Subcutaneous adipose tissue (tissue), 4 donors: ENCODE data around the gene REXO4. TPM values are rescaled to one million over a fixed set of nuclear protein-coding genes. Genes with fewer than 3 reads are reported as not detected.

Experiments used
- CTCF ChIP-seq: fragments of 450-650 bp; IDR thresholded peaks from one replicate; pipeline ENCODE4 v1.5.1; 2016; ENCODE audit warnings: low read depth, mild to moderate bottlenecking, control low read depth, antibody characterized with exemption, moderate library complexity
- total RNA-seq, 4 donors: library from RNA; depleted of rRNA; stranded (reverse); fragments of >200 nt; gene quantifications; one replicate each; pipeline ENCODE4 v1.1.0, GENCODE V29; 2016

REXO4 gene
- total RNA-seq, 4 donors from 2014 or later = 11.6 to 17.0 (median 16.6) TPM

GRCh38 chr9:133461975-133462374 is 44.2 kb upstream of the REXO4 start:
- TF ChIP-seq CTCF = no peak

- no peak for TF ChIP-seq CTCF
Measured at GRCh38 chr9:133460405-133461175, 42.8 kb upstream of the REXO4 start.

DNA sequence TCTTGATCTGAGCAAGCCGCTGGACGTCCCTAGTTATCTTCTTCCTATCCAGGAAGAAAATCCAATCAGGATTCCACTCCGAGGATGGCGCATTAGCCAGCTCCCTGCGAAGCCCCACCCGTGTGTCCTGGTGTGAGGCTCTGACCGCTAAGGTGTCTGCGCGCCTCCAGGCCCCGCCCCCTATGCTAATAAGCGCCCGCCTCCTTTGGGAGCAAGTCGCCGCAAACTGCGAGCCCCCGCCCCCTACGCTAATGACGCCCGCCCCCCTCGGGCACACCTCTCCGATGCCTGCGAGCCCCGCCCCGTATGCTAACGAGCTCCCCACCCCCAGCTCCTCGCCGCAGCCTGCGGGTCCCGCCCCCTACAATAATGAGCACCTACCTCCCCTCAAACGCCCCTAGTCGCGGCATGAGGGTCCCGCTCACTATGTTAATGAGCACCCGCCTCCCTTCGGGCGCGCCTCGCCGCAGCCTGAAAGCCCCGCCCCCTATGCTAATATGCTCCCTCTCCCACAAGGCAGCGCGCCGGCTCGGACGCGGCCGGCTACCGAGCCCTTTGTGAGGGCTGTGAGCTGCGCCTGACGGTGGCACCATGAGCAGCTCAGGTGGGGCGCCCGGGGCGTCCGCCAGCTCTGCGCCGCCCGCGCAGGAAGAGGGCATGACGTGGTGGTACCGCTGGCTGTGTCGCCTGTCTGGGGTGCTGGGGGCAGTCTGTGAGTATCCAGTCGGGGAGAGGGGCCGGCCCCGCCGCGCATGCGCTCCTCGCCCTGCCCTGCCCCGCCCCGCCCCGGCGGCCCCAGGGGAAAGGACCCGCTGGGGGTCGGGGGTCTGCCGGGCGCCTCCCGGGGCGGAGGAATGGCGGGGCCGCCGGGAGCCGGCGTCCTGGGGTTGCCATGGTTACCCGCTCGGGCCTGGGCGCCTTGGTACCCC is 41.9 kb upstream of the REXO4 start, which contains the start of gene CACFD1:
CACFD1 (plus strand) TSS at position 503 of the 929 bp plus-strand sequence; CDS start at position 592, 89 bp downstream.
- TF ChIP-seq CTCF = no peak

GRCh38 chr9:133458643-133459312 is 41.0 kb upstream of the REXO4 start:
- TF ChIP-seq CTCF = no peak

DNA sequence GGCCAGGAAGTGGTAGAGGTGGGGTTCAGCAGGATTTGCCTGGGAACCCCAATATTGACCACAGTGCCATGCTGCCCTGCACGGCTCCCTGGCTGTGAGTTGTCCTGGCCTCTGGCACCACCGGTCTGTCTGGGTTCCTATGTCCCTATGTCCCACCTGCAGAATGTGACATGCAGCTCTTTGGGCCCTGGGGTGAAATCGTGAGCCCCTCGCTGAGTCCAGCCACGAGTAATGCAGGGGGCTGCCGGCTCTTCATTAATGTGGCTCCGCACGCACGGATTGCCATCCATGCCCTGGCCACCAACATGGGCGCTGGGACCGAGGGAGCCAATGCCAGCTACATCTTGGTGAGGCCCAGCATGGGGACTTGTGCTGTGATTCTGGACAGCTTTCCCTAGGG is 39.9 kb upstream of the REXO4 start:
- TF ChIP-seq CTCF = no peak

DNA sequence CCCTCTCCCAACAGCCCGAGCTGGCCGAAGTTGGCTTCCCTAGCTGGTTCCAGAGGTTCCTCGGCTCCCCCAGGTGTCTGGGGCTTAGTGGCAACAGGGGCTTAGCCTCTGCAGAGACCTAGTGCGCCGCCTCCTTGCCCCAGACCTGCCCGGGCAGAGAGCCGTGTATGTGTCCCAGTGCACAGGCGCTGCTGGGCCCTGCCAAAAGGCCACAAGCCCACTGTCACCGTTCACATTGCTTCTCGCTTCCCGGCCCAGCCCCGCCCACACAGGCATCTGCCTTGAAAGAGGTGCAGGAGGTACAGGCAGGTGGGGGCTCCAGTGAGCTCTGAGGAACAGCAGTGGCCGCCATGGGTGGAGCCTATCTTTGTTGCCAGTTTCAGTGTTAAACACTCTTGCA is 39.4 kb upstream of the REXO4 start:
- TF ChIP-seq CTCF = no peak
